Astrocyte of the cerebellum (primary cell): ENCODE results near the gene CDKAL1.

Experiments
- DNase-seq: peaks from one replicate; pipeline ENCODE4 v3.0.0-alpha.2; 2011; ENCODE audit warnings: low read depth
- H3K4me3 ChIP-seq: 2 replicates; pipeline ENCODE4 v1.5.1; 2011; ENCODE audit warnings: mild to moderate bottlenecking, low read depth, low read length, moderate library complexity
- in situ Hi-C: cut with HindIII; loops from 2 replicates; pipeline ENCODE4 v1.10.0; 2017; ENCODE audit warnings: low sequenced_read_pairs
- TF ChIP-seq, protein P1 (sequence below): IDR thresholded peaks from 2 replicates; pipeline ENCODE4 v1.5.1; 2012; ENCODE audit warnings: low read length, low read depth, moderate library complexity, mild to moderate bottlenecking; ENCODE audit errors: missing control alignments

Gene CDKAL1

DNA sequence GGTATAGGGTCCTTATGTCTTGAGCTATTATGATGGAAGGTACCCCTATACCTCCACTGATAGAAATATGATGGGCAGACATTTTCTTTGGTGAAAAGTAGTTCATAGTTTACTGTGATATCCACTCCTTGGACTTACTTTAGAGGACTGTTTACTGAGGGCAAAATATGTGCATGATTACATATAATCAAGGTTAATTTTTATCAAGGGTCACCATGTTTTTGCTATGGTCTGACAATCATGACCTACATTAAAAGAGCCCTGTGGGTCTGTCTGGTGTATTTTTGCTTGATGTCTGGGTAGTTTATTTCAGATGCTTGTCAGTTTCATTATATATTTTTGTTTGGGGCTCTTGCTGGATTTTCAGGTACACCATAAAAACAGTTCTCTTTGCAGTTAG, 40.1 kb downstream of the CDKAL1 start:
- TF ChIP-seq, protein P1, sequence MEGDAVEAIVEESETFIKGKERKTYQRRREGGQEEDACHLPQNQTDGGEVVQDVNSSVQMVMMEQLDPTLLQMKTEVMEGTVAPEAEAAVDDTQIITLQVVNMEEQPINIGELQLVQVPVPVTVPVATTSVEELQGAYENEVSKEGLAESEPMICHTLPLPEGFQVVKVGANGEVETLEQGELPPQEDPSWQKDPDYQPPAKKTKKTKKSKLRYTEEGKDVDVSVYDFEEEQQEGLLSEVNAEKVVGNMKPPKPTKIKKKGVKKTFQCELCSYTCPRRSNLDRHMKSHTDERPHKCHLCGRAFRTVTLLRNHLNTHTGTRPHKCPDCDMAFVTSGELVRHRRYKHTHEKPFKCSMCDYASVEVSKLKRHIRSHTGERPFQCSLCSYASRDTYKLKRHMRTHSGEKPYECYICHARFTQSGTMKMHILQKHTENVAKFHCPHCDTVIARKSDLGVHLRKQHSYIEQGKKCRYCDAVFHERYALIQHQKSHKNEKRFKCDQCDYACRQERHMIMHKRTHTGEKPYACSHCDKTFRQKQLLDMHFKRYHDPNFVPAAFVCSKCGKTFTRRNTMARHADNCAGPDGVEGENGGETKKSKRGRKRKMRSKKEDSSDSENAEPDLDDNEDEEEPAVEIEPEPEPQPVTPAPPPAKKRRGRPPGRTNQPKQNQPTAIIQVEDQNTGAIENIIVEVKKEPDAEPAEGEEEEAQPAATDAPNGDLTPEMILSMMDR, result no peak
- no peak overlapping the region for H3K4me3 ChIP-seq
- DNase-seq, result no peak
- in situ Hi-C loops, result no loop called here

DNA sequence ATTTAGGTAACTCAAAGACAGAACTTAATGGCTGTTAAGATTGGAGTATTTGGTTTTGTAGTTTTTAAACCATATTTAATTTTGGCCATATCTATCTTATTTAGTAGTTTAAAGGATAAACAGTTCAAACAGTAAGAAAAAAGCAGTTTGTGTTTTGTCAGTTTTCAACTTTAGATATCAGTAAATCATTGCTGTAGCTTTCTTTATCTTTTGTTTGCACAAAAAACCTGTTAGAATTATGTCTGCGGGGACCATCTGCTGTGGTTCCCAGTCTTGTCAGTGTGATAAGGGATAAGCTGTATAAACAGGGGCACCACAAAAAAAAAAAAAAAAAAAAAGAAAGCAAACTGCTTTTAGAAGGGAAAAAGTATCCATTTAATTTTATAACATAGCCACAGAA, 40.9 kb downstream of the CDKAL1 start:
- in situ Hi-C loops, result no loop called here
- TF ChIP-seq, protein P1, result no peak

DNA sequence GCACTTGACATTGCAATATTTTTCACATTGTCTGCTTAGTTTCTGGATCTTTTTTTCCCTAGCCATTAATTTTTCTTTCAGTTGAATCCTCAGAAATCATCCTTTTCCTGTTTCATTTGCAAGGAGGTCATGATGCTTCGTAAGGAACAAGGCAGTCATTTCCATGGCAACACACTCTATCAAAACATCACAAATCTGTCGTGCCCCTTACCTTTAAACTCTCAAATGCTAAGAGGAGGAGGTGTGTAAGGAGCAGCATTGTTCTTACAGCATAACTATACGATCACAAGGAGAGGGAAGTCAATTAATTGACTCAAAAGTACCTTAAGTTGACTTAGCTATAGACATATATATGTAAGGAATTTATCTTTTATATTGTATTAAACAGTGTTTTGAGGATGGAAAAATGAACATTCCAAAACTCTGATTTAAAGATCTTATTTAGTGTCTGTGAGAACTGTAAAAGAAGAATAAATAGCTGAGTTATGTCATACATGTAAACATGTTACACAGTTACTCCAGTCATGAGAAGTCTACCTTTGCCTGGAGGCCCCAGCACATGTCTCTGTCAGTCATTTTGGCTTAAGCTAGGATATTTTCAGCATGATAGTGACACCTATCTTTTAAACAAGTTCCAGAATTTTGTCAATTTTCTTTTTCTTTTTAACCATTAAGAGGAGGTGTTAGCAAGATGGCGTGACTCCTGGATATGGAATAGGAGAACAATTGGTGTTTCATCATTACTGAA, 41.6 kb downstream of the CDKAL1 start:
- in situ Hi-C loops, result no loop called here
- TF ChIP-seq, protein P1, result no peak

More for the DNA sequence above, 40.9 kb downstream of the CDKAL1 start:
- H3K4me3 ChIP-seq, result no peak overlapping the region
- no peak for DNase-seq

DNA sequence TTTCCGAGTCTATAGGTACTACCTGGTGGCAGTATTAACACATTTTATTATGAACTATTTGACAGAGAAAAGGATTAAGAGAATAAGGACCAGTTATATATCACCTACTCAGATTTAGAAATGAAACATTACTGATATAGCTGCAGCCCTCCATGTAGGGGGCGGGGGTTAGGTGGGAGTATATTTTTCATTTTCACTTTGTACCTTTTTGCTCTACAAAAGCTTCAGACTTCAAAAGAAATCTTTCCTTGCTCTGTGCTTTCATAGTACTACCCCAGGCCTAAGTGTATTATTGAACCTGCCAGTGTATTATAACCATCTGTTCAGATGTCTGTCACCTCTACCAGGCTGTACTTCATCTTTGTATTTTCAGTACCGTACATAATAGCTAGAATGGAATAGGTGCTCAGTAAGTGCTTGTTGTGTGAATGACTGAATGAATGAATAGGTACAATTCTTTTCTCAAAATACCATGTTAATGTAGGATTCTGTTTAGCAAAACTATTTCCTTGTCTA, 43.0 kb downstream of the CDKAL1 start:
- TF ChIP-seq, protein P1, result no peak
- in situ Hi-C loops, result no loop called here
- DNase-seq, result no peak
- H3K4me3 ChIP-seq, result no peak overlapping the region

More for the DNA sequence above, 41.6 kb downstream of the CDKAL1 start:
- H3K4me3 ChIP-seq, result no peak overlapping the region
- DNase-seq, result no peak

DNA sequence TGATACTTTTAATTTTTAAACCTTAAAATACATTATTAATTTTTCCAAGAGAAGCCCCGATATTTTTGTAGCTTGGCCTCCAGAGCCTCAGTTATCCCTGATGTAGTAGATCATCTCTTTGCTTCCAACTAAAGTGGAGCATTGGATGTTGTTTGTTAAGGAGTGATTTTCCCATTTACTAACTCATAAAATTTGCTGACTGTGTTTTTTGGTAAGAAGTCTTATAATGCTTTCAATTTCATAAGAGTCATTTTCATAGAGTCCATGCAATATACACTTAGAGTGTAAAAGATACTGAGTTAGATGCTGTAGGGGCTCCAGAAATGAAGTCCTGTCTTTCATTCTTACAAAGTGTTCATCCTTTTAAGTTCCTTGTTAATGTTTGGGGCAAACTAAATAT, 46.8 kb downstream of the CDKAL1 start:
- in situ Hi-C loops, result no loop called here
- no peak for DNase-seq
- H3K4me3 ChIP-seq, result no peak overlapping the region
- TF ChIP-seq, protein P1, result no peak

DNA sequence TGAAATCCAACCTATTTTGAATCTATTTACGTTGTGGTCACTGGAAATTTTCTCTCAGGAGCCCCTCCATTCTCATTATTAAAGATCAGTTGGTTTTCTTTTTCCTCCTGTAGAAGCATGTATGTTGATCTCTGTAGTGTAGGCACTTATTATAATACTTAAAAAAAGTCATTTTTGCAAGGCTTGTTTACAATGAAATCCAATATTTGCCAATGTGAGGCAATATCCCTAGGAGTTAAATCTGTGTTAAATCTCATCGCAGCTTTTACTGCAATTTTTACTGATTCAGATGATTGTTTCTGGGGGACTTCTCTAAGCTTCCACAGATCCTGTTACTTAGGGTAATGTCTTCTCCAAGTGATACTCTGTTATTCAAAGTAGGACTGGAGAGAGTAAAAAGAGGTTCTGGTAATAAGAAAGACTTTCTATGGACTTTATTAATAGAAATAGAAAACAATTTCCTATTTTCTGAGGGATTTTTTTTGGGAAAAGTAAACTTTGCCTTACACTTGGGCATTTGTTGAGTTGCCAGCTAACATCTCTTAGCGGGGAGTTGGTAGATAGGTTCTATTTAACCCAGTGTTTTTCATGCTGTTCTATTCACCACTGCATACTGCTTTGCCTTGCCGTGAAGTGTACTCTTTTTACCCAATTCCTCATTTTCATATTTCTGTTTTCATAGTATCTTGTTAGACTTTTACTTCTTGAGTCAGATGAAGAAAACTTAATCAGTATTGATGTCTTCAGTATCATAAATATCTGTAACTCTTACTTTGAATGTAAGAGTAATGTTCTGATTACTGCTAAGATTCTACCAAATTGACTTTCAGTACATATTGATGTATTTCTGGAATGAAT, 48.6 kb downstream of the CDKAL1 start:
- in situ Hi-C loops, result no loop called here

More for the DNA sequence above, 48.6 kb downstream of the CDKAL1 start:
- TF ChIP-seq, protein P1, result no peak
- DNase-seq, result no peak
- no peak overlapping the region for H3K4me3 ChIP-seq
